HL-60 (cell line): ENCODE measurements around the gene TMEM248.

Source experiments
- DNase-seq, 2 experiments: peaks; one replicate each; pipeline ENCODE4 v3.0.0-alpha.2; 2010 to 2020; ENCODE audit warnings: low read depth in 1 of 2, low spot score in 1 of 2
- H3K27ac ChIP-seq: fragments of 250-450 bp; sonication (Bioruptor Pico); replicated peaks from 2 replicates; pipeline ENCODE4 v1.5.1; 2020; ENCODE audit warnings: mild to moderate bottlenecking, moderate library complexity
- H3K27me3 ChIP-seq: fragments of 250-450 bp; sonication (Bioruptor Pico); 2 replicates; pipeline ENCODE4 v1.5.1; 2021; ENCODE audit warnings: mild to moderate bottlenecking, moderate library complexity; ENCODE audit not compliant: insufficient read depth, poor library complexity, severe bottlenecking
- H3K4me3 ChIP-seq: replicated peaks from 2 replicates; pipeline ENCODE4 v1.5.1; 2011; ENCODE audit warnings: mild to moderate bottlenecking, control low read depth, low read length; ENCODE audit not compliant: insufficient read depth
- GABPA ChIP-seq: IDR thresholded peaks from 2 replicates; pipeline ENCODE4 v1.6.1; 2012; ENCODE audit warnings: low read depth
- POLR2AphosphoS5 ChIP-seq: IDR thresholded peaks from 2 replicates; pipeline ENCODE4 v1.6.1; 2012; ENCODE audit warnings: low read depth
- SPI1 ChIP-seq: IDR thresholded peaks from 2 replicates; pipeline ENCODE4 v1.6.1; 2012; ENCODE audit warnings: low read depth, mild to moderate bottlenecking, borderline replicate concordance
- TF ChIP-seq, protein P1 (sequence below): IDR thresholded peaks from one replicate; pipeline ENCODE4 v1.5.1; 2011; ENCODE audit warnings: low read length, control low read depth, inconsistent platforms; ENCODE audit not compliant: insufficient read depth
- TF ChIP-seq, protein P2 (sequence below): IDR thresholded peaks from 2 replicates; pipeline ENCODE4 v1.6.1; 2012; ENCODE audit warnings: low read depth; ENCODE audit not compliant: insufficient replicate concordance

The TMEM248 gene

DNA sequence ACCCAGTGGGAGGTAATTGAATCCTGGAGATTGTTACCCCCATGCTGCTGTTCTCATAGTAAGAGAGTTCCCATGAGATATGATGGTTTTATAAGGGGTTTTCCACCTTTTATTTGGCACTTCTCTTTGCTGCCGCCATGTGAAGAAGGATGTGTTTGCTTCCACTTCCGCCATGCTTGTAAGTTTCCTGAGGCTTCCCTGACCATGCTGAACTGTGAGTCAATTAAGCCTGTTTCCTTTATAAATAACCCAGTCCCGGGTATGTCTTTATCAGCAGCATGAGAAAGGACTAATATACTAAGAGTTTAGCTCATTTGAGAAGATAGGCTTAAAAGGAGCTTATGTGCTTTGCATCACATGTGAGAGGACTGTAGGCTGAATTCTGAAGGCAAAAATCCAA lies 29.3 kb downstream of the TMEM248 start:
- Histone ChIP-seq H3K27ac (no peak overlapping the region), H3K27me3 (no peaks in the 10 kb centered on the region), H3K4me3 (no peak overlapping the region)
- DNase-seq: no peak
- TF ChIP-seq SPI1 (no peak), GABPA (no peak), POLR2AphosphoS5 (no peak)
- TF ChIP-seq, protein P1, sequence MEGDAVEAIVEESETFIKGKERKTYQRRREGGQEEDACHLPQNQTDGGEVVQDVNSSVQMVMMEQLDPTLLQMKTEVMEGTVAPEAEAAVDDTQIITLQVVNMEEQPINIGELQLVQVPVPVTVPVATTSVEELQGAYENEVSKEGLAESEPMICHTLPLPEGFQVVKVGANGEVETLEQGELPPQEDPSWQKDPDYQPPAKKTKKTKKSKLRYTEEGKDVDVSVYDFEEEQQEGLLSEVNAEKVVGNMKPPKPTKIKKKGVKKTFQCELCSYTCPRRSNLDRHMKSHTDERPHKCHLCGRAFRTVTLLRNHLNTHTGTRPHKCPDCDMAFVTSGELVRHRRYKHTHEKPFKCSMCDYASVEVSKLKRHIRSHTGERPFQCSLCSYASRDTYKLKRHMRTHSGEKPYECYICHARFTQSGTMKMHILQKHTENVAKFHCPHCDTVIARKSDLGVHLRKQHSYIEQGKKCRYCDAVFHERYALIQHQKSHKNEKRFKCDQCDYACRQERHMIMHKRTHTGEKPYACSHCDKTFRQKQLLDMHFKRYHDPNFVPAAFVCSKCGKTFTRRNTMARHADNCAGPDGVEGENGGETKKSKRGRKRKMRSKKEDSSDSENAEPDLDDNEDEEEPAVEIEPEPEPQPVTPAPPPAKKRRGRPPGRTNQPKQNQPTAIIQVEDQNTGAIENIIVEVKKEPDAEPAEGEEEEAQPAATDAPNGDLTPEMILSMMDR: no peak
- TF ChIP-seq, protein P2, sequence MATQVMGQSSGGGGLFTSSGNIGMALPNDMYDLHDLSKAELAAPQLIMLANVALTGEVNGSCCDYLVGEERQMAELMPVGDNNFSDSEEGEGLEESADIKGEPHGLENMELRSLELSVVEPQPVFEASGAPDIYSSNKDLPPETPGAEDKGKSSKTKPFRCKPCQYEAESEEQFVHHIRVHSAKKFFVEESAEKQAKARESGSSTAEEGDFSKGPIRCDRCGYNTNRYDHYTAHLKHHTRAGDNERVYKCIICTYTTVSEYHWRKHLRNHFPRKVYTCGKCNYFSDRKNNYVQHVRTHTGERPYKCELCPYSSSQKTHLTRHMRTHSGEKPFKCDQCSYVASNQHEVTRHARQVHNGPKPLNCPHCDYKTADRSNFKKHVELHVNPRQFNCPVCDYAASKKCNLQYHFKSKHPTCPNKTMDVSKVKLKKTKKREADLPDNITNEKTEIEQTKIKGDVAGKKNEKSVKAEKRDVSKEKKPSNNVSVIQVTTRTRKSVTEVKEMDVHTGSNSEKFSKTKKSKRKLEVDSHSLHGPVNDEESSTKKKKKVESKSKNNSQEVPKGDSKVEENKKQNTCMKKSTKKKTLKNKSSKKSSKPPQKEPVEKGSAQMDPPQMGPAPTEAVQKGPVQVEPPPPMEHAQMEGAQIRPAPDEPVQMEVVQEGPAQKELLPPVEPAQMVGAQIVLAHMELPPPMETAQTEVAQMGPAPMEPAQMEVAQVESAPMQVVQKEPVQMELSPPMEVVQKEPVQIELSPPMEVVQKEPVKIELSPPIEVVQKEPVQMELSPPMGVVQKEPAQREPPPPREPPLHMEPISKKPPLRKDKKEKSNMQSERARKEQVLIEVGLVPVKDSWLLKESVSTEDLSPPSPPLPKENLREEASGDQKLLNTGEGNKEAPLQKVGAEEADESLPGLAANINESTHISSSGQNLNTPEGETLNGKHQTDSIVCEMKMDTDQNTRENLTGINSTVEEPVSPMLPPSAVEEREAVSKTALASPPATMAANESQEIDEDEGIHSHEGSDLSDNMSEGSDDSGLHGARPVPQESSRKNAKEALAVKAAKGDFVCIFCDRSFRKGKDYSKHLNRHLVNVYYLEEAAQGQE: no peak

DNA sequence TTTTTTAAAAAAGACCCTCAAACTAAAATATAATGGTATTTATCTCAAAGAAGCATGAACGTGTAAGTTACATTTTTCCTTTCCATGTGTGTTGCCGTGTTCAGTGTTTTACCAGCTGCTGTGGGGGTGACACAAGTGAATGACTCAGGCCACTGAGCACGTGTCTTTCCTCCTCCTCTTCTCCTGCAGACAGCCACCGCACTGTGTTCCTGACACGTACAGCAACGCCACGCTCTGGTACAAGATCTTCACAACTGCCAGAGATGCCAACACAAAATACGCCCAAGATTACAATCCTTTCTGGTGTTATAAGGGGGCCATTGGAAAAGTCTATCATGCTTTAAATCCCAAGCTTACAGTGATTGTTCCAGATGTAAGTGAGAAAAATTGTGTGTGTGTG lies 29.7 kb downstream of the TMEM248 start:
- TF ChIP-seq, protein P1: no peak
- TF ChIP-seq POLR2AphosphoS5 (no peak), GABPA (no peak), SPI1 (no peak)
- TF ChIP-seq, protein P2: no peak
- Histone ChIP-seq H3K27ac (no peak overlapping the region), H3K27me3 (no peaks in the 10 kb centered on the region), H3K4me3 (no peak overlapping the region)
- DNase-seq: no peak

DNA sequence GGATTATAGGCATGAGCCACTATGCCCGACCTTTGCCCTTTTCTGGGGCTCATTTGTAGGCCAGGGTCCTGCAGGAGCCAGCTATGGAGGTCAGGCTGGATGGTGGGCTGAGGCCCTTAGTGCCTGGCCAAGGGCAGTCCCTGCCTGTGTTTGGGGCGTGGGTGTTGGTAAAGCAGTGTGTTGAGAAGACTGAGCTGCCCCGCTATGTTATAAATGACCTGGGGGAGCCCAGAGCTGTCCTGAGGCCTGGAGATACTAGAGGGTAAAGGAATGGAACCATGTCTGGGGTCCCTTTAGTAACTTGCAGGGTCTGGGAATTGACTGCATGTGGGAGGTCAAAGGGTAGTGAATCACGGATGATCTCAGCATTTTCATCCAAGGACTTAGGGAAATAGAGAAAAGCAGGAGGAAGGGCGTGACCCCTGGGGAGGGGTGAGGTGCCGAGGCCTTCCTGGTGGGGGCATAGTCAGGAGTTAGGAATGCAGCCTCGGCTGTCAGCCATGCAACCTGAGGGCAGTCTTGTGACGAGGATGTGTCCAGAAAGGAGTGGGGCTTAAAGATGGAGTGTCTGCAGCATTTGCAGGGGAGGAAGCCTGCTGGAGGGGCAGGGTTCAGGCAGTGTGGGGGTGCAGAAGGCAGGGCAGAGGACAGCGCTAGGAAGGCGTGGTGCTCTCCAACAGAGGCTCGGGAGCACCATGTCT lies 31.5 kb downstream of the TMEM248 start:
- DNase-seq: no peak
- Histone ChIP-seq H3K4me3 (no peak overlapping the region), H3K27me3 (no peaks in the 10 kb centered on the region), H3K27ac (no peak overlapping the region)
- TF ChIP-seq POLR2AphosphoS5 (no peak), GABPA (no peak), SPI1 (no peak)
- TF ChIP-seq, protein P2: no peak
- TF ChIP-seq, protein P1: no peak
